WERI-Rb-1 (cell line): ENCODE measurements around the gene TMEM89.

Experiments used
- DNase-seq: peaks from one replicate; pipeline ENCODE4 v3.0.0-alpha.2; 2020
- H3K27ac ChIP-seq: fragments of 250-450 bp; sonication (Bioruptor Pico); 2 replicates; pipeline ENCODE4 v1.5.1; 2020; ENCODE audit warnings: mild to moderate bottlenecking, moderate library complexity
- H3K27me3 ChIP-seq: fragments of 250-450 bp; sonication (Bioruptor Pico); 2 replicates; pipeline ENCODE4 v1.5.1; 2021; ENCODE audit warnings: mild to moderate bottlenecking, low read depth, moderate library complexity; ENCODE audit not compliant: insufficient read depth, severe bottlenecking
- H3K36me3 ChIP-seq: fragments of 250-450 bp; sonication (Bioruptor Pico); 2 replicates; pipeline ENCODE4 v1.5.1; 2020; ENCODE audit warnings: mild to moderate bottlenecking, moderate library complexity
- H3K4me3 ChIP-seq: 2 replicates; pipeline ENCODE4 v1.5.1; 2011; ENCODE audit warnings: low read depth, mild to moderate bottlenecking, control low read depth, low read length
- H3K9me3 ChIP-seq: fragments of 250-450 bp; sonication (Bioruptor Pico); 2 replicates; pipeline ENCODE4 v1.5.1; 2021; ENCODE audit warnings: mild to moderate bottlenecking, moderate library complexity; ENCODE audit not compliant: severe bottlenecking
- TF ChIP-seq, protein P1 (sequence below): IDR thresholded peaks from 2 replicates; pipeline ENCODE4 v1.5.1; 2011; ENCODE audit warnings: low read depth, mild to moderate bottlenecking, control low read depth, inconsistent platforms, low read length

The TMEM89 gene

DNA sequence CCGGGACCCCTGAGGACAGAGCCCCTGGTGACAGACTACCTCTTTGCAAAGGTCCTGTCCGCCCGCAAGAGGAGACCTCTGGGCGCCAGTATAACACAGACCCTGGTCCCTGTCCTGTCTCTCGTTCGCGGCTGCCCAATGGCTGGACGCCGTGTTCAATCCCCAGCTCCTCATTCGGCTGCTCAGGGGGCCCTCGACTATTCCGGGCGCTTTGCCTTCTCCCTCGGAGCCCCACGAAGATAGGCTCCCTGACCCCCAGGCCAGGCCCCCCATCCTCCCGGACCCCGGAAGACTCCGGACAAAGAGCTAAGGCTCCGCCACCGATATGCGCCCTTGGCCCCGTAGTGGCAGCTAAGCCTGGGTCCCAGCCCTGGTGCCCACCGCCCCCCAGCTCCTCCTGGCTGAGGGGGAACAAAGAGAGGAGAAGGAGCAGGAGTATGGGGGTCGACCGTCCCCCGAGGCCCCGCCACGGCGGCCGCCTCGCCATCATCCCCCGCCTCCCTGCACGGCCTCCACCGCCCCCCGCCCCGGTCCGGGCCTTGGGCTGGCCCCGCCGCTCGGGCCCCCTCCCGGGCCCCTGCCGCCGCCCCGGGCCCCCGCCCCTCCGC, 40.7 kb upstream of the TMEM89 start:
- TF ChIP-seq, protein P1, sequence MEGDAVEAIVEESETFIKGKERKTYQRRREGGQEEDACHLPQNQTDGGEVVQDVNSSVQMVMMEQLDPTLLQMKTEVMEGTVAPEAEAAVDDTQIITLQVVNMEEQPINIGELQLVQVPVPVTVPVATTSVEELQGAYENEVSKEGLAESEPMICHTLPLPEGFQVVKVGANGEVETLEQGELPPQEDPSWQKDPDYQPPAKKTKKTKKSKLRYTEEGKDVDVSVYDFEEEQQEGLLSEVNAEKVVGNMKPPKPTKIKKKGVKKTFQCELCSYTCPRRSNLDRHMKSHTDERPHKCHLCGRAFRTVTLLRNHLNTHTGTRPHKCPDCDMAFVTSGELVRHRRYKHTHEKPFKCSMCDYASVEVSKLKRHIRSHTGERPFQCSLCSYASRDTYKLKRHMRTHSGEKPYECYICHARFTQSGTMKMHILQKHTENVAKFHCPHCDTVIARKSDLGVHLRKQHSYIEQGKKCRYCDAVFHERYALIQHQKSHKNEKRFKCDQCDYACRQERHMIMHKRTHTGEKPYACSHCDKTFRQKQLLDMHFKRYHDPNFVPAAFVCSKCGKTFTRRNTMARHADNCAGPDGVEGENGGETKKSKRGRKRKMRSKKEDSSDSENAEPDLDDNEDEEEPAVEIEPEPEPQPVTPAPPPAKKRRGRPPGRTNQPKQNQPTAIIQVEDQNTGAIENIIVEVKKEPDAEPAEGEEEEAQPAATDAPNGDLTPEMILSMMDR: no peak
- Histone ChIP-seq H3K4me3 (peak overlapping the region; percentile 82), H3K9me3 (peaks cover 20% of the 10 kb centered on the region), H3K36me3 (peaks cover 66% of the 10 kb centered on the region), H3K27me3 (no peaks in the 10 kb centered on the region), H3K27ac (peak overlapping the region; percentile 97)
- DNase-seq: no peak

DNA sequence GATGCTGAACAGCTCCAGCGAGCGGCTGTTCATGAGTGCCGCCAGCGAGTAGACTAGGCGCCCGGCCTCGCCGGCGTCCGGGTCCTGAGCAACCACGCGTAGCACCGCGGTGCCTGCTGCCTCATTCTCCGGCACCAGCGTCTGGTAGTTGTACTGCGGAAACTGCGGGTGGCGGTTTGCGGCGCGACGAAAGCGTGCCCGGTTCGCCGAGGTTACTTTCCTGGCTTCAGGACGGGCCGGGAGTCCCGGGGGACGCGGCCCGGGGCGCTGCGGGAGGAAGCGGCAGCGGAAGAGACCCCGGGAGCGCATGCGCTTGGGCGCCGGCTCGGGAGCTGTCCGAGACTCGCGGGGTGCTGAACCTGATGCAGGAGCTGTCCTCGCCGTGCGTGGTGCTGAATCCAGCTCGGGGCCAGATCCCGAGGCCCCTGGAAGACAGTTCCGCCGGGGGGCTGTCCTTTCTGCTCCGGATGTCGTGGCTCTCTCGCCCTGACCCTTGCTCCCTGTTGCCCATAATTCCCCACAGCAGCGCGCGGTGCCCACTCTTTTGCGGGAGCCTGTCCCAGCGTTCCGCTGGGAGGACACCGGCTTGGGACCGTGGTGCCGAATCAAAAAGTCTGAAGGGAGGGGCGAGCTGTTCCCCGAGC, 40.1 kb upstream of the TMEM89 start:
- no peak for DNase-seq
- Histone ChIP-seq H3K27me3 (no peaks in the 10 kb centered on the region), H3K4me3 (peak overlapping the region; percentile 82), H3K36me3 (peaks cover 67% of the 10 kb centered on the region), H3K9me3 (peaks cover 20% of the 10 kb centered on the region), H3K27ac (peak overlapping the region; percentile 97)
- TF ChIP-seq, protein P1: no peak

DNA sequence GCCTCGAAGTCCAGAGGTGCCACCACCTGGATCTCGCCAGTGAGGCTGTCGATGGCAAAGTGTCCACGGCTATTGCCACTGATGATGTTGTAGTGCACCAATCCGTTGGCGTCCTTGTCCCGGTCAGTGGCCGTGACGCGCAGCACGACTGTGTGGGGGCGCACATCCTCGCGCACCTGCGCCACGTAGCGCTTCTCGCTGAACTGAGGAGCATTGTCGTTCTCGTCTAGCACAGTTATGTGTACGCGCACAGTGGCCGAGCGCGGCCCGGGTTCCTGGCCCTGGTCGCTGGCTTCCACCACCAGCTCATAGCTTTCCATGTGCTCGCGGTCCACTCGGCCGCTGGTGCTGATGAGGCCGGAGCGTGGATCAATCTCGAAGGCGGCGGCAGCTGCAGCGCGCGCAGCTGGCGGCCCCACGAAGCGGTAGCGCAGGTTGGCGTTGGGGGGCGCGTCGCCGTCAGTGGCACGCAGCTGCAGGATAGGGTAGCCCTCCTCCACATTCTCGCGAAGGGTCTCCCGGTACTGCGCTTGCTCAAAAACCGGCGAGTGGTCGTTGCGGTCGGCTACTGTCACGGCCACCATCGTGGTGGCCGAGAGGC, 39.3 kb upstream of the TMEM89 start:
- Histone ChIP-seq H3K36me3 (peaks cover 67% of the 10 kb centered on the region), H3K9me3 (peaks cover 20% of the 10 kb centered on the region), H3K4me3 (no peak overlapping the region), H3K27ac (no peak overlapping the region), H3K27me3 (no peaks in the 10 kb centered on the region)
- DNase-seq: no peak
- TF ChIP-seq, protein P1: no peak

GRCh38 chr3:48656841-48657281, 35.3 kb upstream of the TMEM89 start:
- H3K27me3 ChIP-seq: no peaks in the 10 kb centered on the region
- H3K9me3 ChIP-seq: peaks cover 19% of the 10 kb centered on the region
- H3K4me3 ChIP-seq: no peak overlapping the region
- no peak for DNase-seq
- TF ChIP-seq, protein P1: no peak
- peaks cover 94% of the 10 kb centered on the region for H3K36me3 ChIP-seq
- no peak overlapping the region for H3K27ac ChIP-seq

- Histone ChIP-seq H3K27ac (no peak overlapping the region), H3K9me3 (peaks cover 12% of the 10 kb centered on the region), H3K4me3 (no peak overlapping the region), H3K36me3 (peaks cover 94% of the 10 kb centered on the region), H3K27me3 (no peaks in the 10 kb centered on the region)
- TF ChIP-seq, protein P1: no peak
- no peak for DNase-seq
Observed at GRCh38 chr3:48656061-48656840, 34.7 kb upstream of the TMEM89 start.
